GM12801 (cell line): ENCODE data around the gene WDR33.

Experiments
- TF ChIP-seq, protein P1 (sequence below): IDR thresholded peaks from one replicate; pipeline ENCODE4 v1.5.1; 2011; ENCODE audit warnings: control low read depth; ENCODE audit not compliant: insufficient read length; ENCODE audit errors: extremely low read depth

The WDR33 gene

DNA sequence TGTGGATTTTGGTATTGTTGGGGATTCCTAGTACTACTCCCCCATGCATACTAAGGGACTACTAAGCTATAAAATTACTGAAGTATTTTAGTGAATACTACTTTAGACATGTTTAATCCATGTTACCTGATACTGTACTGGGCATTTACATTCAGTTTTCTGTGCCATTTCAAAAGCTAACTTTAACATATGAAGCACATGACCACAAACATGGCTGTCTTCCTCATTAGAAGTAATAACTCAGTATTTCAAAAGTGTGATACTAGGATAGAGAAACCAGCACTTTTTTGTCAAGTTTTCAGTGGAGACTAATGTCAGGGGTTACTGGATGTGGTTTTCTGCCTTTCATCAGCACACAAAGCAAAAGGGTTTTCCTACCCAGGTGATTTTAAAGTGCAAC lies 27.9 kb downstream of the WDR33 start:
- TF ChIP-seq, protein P1, sequence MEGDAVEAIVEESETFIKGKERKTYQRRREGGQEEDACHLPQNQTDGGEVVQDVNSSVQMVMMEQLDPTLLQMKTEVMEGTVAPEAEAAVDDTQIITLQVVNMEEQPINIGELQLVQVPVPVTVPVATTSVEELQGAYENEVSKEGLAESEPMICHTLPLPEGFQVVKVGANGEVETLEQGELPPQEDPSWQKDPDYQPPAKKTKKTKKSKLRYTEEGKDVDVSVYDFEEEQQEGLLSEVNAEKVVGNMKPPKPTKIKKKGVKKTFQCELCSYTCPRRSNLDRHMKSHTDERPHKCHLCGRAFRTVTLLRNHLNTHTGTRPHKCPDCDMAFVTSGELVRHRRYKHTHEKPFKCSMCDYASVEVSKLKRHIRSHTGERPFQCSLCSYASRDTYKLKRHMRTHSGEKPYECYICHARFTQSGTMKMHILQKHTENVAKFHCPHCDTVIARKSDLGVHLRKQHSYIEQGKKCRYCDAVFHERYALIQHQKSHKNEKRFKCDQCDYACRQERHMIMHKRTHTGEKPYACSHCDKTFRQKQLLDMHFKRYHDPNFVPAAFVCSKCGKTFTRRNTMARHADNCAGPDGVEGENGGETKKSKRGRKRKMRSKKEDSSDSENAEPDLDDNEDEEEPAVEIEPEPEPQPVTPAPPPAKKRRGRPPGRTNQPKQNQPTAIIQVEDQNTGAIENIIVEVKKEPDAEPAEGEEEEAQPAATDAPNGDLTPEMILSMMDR = no peak

DNA sequence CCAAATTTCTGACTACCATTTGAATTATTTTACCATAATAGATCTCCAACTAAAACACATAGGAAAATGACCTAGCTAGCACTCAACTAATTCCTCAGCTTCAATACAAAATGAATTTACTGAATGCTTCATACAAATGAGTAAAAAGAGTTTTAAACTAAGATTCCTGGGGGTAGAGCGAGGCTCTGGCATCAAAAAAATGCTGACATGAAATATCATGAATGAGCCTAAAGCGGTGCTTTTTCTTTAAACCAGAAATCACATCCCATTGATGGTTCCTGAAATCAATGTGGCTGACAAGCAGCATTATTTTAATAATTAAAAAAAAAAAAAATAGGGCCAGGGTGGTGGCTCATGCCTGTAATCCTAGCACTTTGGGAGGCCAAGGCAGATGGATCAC lies 32.1 kb downstream of the WDR33 start:
- TF ChIP-seq, protein P1 = no peak

DNA sequence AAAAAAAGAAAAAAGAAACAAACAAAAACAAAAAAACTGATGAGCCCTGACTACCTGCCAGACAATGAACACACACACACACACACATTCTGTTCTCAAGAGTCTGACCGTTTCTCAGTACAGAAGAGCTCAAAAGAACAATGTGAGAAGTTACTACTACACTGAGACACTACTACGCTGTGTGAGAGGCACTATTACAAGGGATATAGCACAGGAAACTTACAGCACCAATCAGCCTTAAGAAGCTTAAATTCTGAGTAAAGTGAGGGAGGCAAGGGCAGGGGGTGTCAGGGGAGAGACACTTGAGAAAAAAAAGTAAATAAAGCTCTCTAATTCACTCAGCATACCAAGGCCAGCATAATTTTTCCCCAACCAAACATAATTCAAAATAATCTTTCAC lies 32.5 kb downstream of the WDR33 start:
- TF ChIP-seq, protein P1 = no peak

DNA sequence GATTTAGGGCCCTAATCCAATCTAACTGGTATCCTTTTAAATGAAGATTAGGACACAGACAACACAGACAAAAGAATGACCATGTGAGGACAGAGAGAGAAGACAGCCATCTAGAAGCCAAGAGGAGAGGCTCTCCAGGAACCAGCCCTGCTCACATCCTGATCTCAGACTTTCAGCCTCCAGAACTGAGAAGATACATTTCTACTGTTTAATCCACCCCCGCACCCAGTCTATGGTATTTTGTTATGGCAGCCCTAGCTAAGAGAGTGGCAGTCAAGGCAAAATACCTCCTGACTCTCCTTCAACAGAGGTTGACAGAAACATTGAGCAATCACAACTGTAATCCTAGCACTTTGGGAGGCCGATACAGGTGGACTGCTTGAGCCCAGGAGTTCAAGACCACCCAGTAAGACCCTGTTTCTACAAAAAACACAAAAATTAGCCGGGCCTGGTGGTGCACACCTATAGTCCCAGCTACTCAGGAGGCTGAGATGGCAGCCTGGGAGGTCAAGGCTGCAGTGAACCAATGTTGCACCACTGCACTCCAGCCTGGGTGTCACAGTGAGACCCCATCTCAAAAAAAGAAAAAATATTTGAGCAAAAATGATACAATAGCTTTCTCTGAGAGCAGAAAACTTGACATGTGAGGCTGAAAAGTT lies 34.7 kb downstream of the WDR33 start:
- TF ChIP-seq, protein P1 = no peak

DNA sequence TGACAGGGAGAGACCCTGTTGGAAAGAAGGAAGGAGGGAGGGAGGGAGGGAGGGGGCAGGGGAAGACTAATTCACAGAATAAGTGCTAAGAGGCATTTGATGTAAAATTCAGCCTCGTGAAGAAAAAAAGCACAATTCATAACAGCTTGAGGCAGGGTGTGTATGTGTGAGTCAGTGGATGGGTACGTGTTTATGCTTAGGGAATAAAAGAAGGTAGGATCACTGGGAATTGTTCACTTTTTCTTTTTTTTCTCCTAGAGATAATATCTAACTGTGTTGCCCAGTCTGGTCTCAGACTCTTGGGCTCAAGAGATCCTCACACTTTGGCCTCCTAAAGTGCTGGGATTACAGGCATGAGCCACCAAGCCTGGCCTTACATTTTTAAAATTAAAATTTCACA lies 39.2 kb downstream of the WDR33 start:
- TF ChIP-seq, protein P1 = no peak

DNA sequence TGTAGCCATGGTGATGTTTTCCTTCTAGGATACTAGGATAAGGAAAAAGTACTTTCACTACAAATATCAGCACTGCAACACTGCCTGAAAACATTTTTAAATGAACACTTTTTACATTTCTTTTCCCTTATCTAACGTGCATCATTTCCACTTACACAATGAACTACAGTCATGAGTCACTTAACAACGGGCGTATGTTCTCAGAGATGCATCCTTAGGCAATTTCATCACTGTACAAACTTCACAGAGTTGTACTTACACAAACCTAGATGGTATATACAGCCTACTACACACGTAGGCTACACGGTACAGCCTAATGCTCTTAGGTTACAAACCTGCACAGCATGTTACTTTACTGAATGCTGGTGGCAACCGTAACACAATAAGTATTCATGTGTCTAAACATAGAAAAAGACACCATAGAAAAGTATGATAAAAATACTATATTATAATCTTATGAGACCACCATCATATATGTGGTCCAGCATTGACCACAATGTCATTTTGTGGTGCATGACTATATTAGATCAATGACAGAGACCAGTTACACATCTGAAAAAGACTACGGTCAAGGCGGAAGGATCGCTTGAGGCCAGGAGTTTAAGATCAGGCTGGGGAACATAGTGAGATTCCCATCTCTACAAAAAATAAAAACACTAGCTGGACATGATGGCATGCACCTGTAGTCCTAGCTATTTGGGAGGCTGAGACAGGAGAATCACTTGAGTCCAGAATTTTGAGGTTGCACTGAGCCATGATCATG lies 39.8 kb downstream of the WDR33 start:
- TF ChIP-seq, protein P1 = no peak

DNA sequence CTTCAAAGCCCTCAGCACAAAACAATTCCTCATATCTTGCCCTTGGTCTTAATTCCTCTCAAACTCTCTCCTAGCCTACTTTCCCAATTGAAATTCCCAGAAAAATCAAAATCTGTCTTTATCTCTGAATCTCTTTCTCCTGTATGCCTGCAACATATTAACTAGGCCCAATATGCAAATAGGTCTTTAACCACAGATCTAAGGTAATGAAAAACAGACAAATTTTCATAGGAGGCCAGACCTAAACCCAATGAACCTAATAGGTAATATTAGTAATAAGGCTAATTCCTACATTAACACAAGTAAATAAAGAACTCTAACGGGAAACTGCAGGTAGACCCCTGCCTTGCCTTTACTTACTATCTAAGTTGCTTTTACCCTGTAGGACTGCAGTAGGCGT lies 41.4 kb downstream of the WDR33 start:
- TF ChIP-seq, protein P1 = no peak
